ENCODE results near the gene PRUNE2.

GRCh38 chr9:76912636-76913275 is 6.8 kb upstream of the PRUNE2 start:
- TF ChIP-seq NFRKB (IDR thresholded peaks at IDR 0.05) (no peak), TARDBP (IDR thresholded peaks at IDR 0.05) (no peak), HDGF (IDR thresholded peaks at IDR 0.05; ENCODE audit: borderline replicate concordance) (no peak), FOXM1 (IDR thresholded peaks at IDR 0.05; ENCODE audit: borderline replicate concordance) (no peak), SP1 (IDR thresholded peaks at IDR 0.05) (no peak), BHLHE40 (IDR thresholded peaks at IDR 0.05; ENCODE audit: borderline replicate concordance) (no peak), SUZ12 (IDR thresholded peaks at IDR 0.05) (no peak), PKNOX1 (IDR thresholded peaks at IDR 0.05) (no peak), CTBP1 (IDR thresholded peaks at IDR 0.05; ENCODE audit: borderline replicate concordance) (no peak), L3MBTL2 (conservative IDR thresholded peaks at IDR 0.05) (no peak), FOXA1 (IDR thresholded peaks at IDR 0.05) (no peak), FOXK2 (IDR thresholded peaks at IDR 0.05) (no peak)

Measured in HEK293T (cell line).